ENCODE results near the gene ANKRD55. TPM values are rescaled to one million over a fixed set of nuclear protein-coding genes. Genes with fewer than 3 reads are reported as not detected.

The ANKRD55 gene
- total RNA-seq, 2 experiments from 2014 or later = not detected

GRCh38 chr5:56161927-56162326 lies 71.2 kb downstream of the ANKRD55 start:
- H3K9me3 ChIP-seq (ENCODE audit: low read length) = no peaks in the 10 kb centered on the region
- ChIA-PET POLR2A (interaction anchor here (0.7 kb wide), 1 partner anchor 586 kb away, joined by 4 read pairs; no protein-coding TSS in a partner anchor), CTCF (ENCODE audit: unreplicated experiment) (no interaction called here)
- DNase-seq (ENCODE audit: low spot score) = no peak
- intact Hi-C loops (cut with micrococcal nuclease; ENCODE audit: unreplicated experiment) = no loop called here
- H3K9me2 ChIP-seq (ENCODE audit: insufficient read depth, low read length) = no peaks in the 10 kb centered on the region
- TF ChIP-seq CTCF (conservative IDR thresholded peaks at IDR 0.05; ENCODE audit: low read length) = no peak
- TF ChIP-seq EZH2phosphoT487 (IDR thresholded peaks at IDR 0.05; ENCODE audit: borderline replicate concordance, low read depth, low read length) = no peak
- no peak overlapping the region for H3K4me2 ChIP-seq (ENCODE audit: low read length)
- H3K27ac ChIP-seq (ENCODE audit: low read depth, low read length, poor library complexity, severe bottlenecking) = no peak overlapping the region
- no peaks in the 10 kb centered on the region for H3K4me1 ChIP-seq (ENCODE audit: insufficient read depth, low read length, poor library complexity, severe bottlenecking)
- H3K79me2 ChIP-seq (ENCODE audit: insufficient read depth, low read depth, low read length) = no peaks in the 10 kb centered on the region
- no peaks in the 10 kb centered on the region for H4K20me1 ChIP-seq (ENCODE audit: insufficient read depth, low read length)
- BruUV-seq (replicated peaks) = no TSS peak
- no peaks in the 10 kb centered on the region for H3K36me3 ChIP-seq (ENCODE audit: insufficient read depth, low read length)
- no peak overlapping the region for H2AFZ ChIP-seq (ENCODE audit: low read length)
- H3K4me3 ChIP-seq (ENCODE audit: low read depth, low read length, poor library complexity, severe bottlenecking) = no peak overlapping the region

GRCh38 chr5:56161439-56161823 lies 71.7 kb downstream of the ANKRD55 start:
- BruUV-seq (replicated peaks) = no TSS peak
- intact Hi-C loops (cut with micrococcal nuclease; ENCODE audit: unreplicated experiment) = no loop called here
- H3K9me3 ChIP-seq (ENCODE audit: low read length) = no peaks in the 10 kb centered on the region
- H3K4me3 ChIP-seq (ENCODE audit: low read depth, low read length, poor library complexity, severe bottlenecking) = no peak overlapping the region
- H3K4me2 ChIP-seq (ENCODE audit: low read length) = no peak overlapping the region
- no peaks in the 10 kb centered on the region for H3K36me3 ChIP-seq (ENCODE audit: insufficient read depth, low read length)
- H2AFZ ChIP-seq (ENCODE audit: low read length) = no peak overlapping the region
- no peaks in the 10 kb centered on the region for H3K79me2 ChIP-seq (ENCODE audit: insufficient read depth, low read depth, low read length)
- no peaks in the 10 kb centered on the region for H3K4me1 ChIP-seq (ENCODE audit: insufficient read depth, low read length, poor library complexity, severe bottlenecking)
- ChIA-PET POLR2A (interaction anchor here (1.1 kb wide), 1 partner anchor 10 kb away, joined by 3 read pairs; no protein-coding TSS in a partner anchor), CTCF (ENCODE audit: unreplicated experiment) (no interaction called here)
- no peak for DNase-seq (ENCODE audit: low spot score)
- TF ChIP-seq EZH2phosphoT487 (IDR thresholded peaks at IDR 0.05; ENCODE audit: borderline replicate concordance, low read depth, low read length) = no peak
- H3K27ac ChIP-seq (ENCODE audit: low read depth, low read length, poor library complexity, severe bottlenecking) = no peak overlapping the region
- H4K20me1 ChIP-seq (ENCODE audit: insufficient read depth, low read length) = no peaks in the 10 kb centered on the region
- no peaks in the 10 kb centered on the region for H3K9me2 ChIP-seq (ENCODE audit: insufficient read depth, low read length)

- POLR2A ChIA-PET = interaction anchor here (1.1 kb wide), 1 partner anchor 10 kb away, joined by 3 read pairs; no protein-coding TSS in a partner anchor
- DNase-seq (ENCODE audit: low spot score) = no peak
- no peak overlapping the region for H3K4me3 ChIP-seq (ENCODE audit: low read depth, low read length, poor library complexity, severe bottlenecking)
Measured at GRCh38 chr5:56160723-56161438, 72.2 kb downstream of the ANKRD55 start.

More at GRCh38 chr5:56160723-56161438, 72.2 kb downstream of the ANKRD55 start:
- no peaks in the 10 kb centered on the region for H3K9me3 ChIP-seq (ENCODE audit: low read length)
- no peaks in the 10 kb centered on the region for H3K79me2 ChIP-seq (ENCODE audit: insufficient read depth, low read depth, low read length)
- H3K36me3 ChIP-seq (ENCODE audit: insufficient read depth, low read length) = no peaks in the 10 kb centered on the region
- no peaks in the 10 kb centered on the region for H4K20me1 ChIP-seq (ENCODE audit: insufficient read depth, low read length)
- H3K4me1 ChIP-seq (ENCODE audit: insufficient read depth, low read length, poor library complexity, severe bottlenecking) = no peaks in the 10 kb centered on the region
- H3K9me2 ChIP-seq (ENCODE audit: insufficient read depth, low read length) = no peaks in the 10 kb centered on the region
- TF ChIP-seq CTCF (conservative IDR thresholded peaks at IDR 0.05; ENCODE audit: low read length) (no peak), EZH2phosphoT487 (IDR thresholded peaks at IDR 0.05; ENCODE audit: borderline replicate concordance, low read depth, low read length) (no peak)
- intact Hi-C loops (cut with micrococcal nuclease; ENCODE audit: unreplicated experiment) = no loop called here
- CTCF ChIA-PET (ENCODE audit: unreplicated experiment) = no interaction called here
- BruUV-seq (replicated peaks) = no TSS peak
- H2AFZ ChIP-seq (ENCODE audit: low read length) = no peak overlapping the region
- H3K4me2 ChIP-seq (ENCODE audit: low read length) = no peak overlapping the region
- no peak overlapping the region for H3K27ac ChIP-seq (ENCODE audit: low read depth, low read length, poor library complexity, severe bottlenecking)
